ENCODE measurements around the gene SHISAL1.

- TF ChIP-seq EZH2 (optimal IDR thresholded peaks at IDR 0.05; ENCODE audit: low read depth, low read length) (no peak), EZH2phosphoT487 (IDR thresholded peaks at IDR 0.05; ENCODE audit: low read length) (no peak)
Observed at GRCh38 chr22:44215287-44215686, 97.5 kb downstream of the SHISAL1 start.
